HEK293 (cell line): ENCODE data around the gene PTER.

Experiments used
- CTCF ChIA-PET: fragments of 350-600 bp; formaldehyde crosslinking; extraction: SDS; loops from one replicate; lab custom pipeline; 2021; ENCODE audit warnings: antibody characterized with exemption; lab: Yijun Ruan, JAX
- POLR2A ChIA-PET: fragments of 300-600 bp; formaldehyde crosslinking; extraction: SDS; loops from one replicate; lab custom pipeline; 2020; ENCODE audit warnings: antibody characterized with exemption, inconsistent platforms; lab: Yijun Ruan, JAX
- H3K27ac ChIP-seq: fragments of 200-500 bp; sonication (Bioruptor generic); 2 replicates; pipeline ENCODE4 v1.5.1; 2014; ENCODE audit warnings: low read depth, low read length, control low read depth, inconsistent platforms; ENCODE audit errors: extremely low read depth
- H3K36me3 ChIP-seq, 2 experiments: fragments of 200-500 bp in 1 of 2; sonication (Bioruptor generic) in 1 of 2; 1 replicate in 1 of 2; 2 replicates in 1 of 2; pipeline ENCODE4 v1.5.1; 2014 to 2017; ENCODE audit warnings: inconsistent platforms in 2 of 2, low read length in 2 of 2; ENCODE audit not compliant: control insufficient read depth in 2 of 2, insufficient read depth in 1 of 2
- H3K4me1 ChIP-seq: fragments of 200-500 bp; sonication (Bioruptor generic); 2 replicates; pipeline ENCODE4 v1.5.1; 2014; ENCODE audit warnings: mild to moderate bottlenecking, low read length, inconsistent platforms; ENCODE audit not compliant: control insufficient read depth, insufficient read depth
- H3K4me3 ChIP-seq: 2 replicates; pipeline ENCODE4 v1.5.1; 2011; ENCODE audit warnings: low read depth, mild to moderate bottlenecking, control low read depth, low read length, moderate library complexity
- H3K9me3 ChIP-seq: fragments of 200-500 bp; sonication (Bioruptor generic); 2 replicates; pipeline ENCODE4 v1.5.1; 2014; ENCODE audit warnings: low read depth, low read length, inconsistent platforms; ENCODE audit not compliant: control insufficient read depth, insufficient read depth
- CTCF ChIP-seq: fragments of 450-650 bp; formaldehyde crosslinking; IDR thresholded peaks from 2 replicates; pipeline ENCODE4 v1.5.1; 2016; ENCODE audit warnings: missing biosample characterization, missing genetic modification characterization
- ELK4 ChIP-seq: IDR thresholded peaks from 2 replicates; pipeline ENCODE4 v1.6.1; 2011; ENCODE audit warnings: mild to moderate bottlenecking, low read depth, low read length, borderline replicate concordance
- HOXC10 ChIP-seq: sonication (generic); formaldehyde crosslinking; IDR thresholded peaks from 2 replicates; pipeline ENCODE4 v1.8.1; 2023; ENCODE audit warnings: mild to moderate bottlenecking, missing genetic modification reagents
- PBX3 ChIP-seq: sonication (generic); formaldehyde crosslinking; IDR thresholded peaks from 2 replicates; pipeline ENCODE4 v1.8.1; 2022; ENCODE audit warnings: mild to moderate bottlenecking, moderate library complexity, missing genetic modification reagents
- PRDM6 ChIP-seq: fragments of 450-650 bp; formaldehyde crosslinking; IDR thresholded peaks from 2 replicates; pipeline ENCODE4 v1.5.1; 2017; ENCODE audit warnings: missing biosample characterization, missing genetic modification characterization
- REPIN1 ChIP-seq: fragments of 450-650 bp; formaldehyde crosslinking; IDR thresholded peaks from 2 replicates; pipeline ENCODE4 v1.5.1; 2017; ENCODE audit warnings: missing biosample characterization, missing genetic modification characterization, low read depth
- TSHZ1 ChIP-seq: fragments of 450-650 bp; formaldehyde crosslinking; IDR thresholded peaks from 2 replicates; pipeline ENCODE4 v1.5.1; 2016; ENCODE audit warnings: missing biosample characterization, missing genetic modification characterization, borderline replicate concordance
- ZBTB17 ChIP-seq: fragments of 450-650 bp; formaldehyde crosslinking; IDR thresholded peaks from 2 replicates; pipeline ENCODE4 v1.5.1; 2016; ENCODE audit warnings: missing biosample characterization, missing genetic modification characterization
- ZBTB20 ChIP-seq: fragments of 450-650 bp; formaldehyde crosslinking; IDR thresholded peaks from 2 replicates; pipeline ENCODE4 v1.5.1; 2016; ENCODE audit warnings: missing biosample characterization, missing genetic modification characterization
- ZBTB49 ChIP-seq: fragments of 450-650 bp; formaldehyde crosslinking; IDR thresholded peaks from 2 replicates; pipeline ENCODE4 v1.5.1; 2016; ENCODE audit warnings: missing biosample characterization, missing genetic modification characterization, low read depth
- ZNF132 ChIP-seq: fragments of 450-650 bp; formaldehyde crosslinking; IDR thresholded peaks from 2 replicates; pipeline ENCODE4 v1.5.1; 2017; ENCODE audit warnings: missing biosample characterization, missing genetic modification characterization, borderline replicate concordance
- ZNF335 ChIP-seq: fragments of 450-650 bp; formaldehyde crosslinking; conservative IDR thresholded peaks from 2 replicates; pipeline ENCODE4 v1.5.1; 2016; ENCODE audit warnings: missing biosample characterization, missing genetic modification characterization
- ZNF555 ChIP-seq: fragments of 450-650 bp; formaldehyde crosslinking; conservative IDR thresholded peaks from 2 replicates; pipeline ENCODE4 v1.5.1; 2017; ENCODE audit warnings: missing biosample characterization, mild to moderate bottlenecking, missing genetic modification characterization, inconsistent platforms
- ZNF701 ChIP-seq: fragments of 450-650 bp; formaldehyde crosslinking; IDR thresholded peaks from 2 replicates; pipeline ENCODE4 v1.5.1; 2016; ENCODE audit warnings: missing biosample characterization, missing genetic modification characterization

PTER gene

GRCh38 chr10:16393271-16393858, 43.4 kb upstream of the PTER start (continued):
- no peak for TF ChIP-seq TSHZ1
- TF ChIP-seq ZNF555 (tag by site-specific recombination) = no peak
- TF ChIP-seq ZNF701 = no peak
- no peak for TF ChIP-seq HOXC10 (CRISPR knock-in tag)
- TF ChIP-seq, all 188 proteins: peak for 0

GRCh38 chr10:16401416-16401815, 35.4 kb upstream of the PTER start:
- H3K4me3 ChIP-seq = no peak overlapping the region
- CTCF ChIA-PET = interaction anchor here (0.6 to 0.7 kb wide), 2 partner anchors 656 to 857 kb away, joined by 3 to 6 read pairs; no protein-coding TSS in a partner anchor
- TF ChIP-seq ZNF335 (no peak), CTCF (tag by site-specific recombination) (no peak), PRDM6 (tag by site-specific recombination) (no peak), ZBTB49 (tag by site-specific recombination) (no peak), ELK4 (no peak), ZNF132 (no peak), ZBTB20 (no peak), PBX3 (CRISPR knock-in tag) (no peak), ZBTB17 (no peak), REPIN1 (tag by site-specific recombination) (no peak)
- no peaks in the 10 kb centered on the region for H3K36me3 ChIP-seq
- H3K4me1 ChIP-seq = no peaks in the 10 kb centered on the region
- H3K9me3 ChIP-seq = no peaks in the 10 kb centered on the region
- POLR2A ChIA-PET = no interaction called here
- no peak overlapping the region for H3K27ac ChIP-seq
